Measurements from ENCODE around the gene ZBTB42. TPM values are rescaled to one million over a fixed set of nuclear protein-coding genes. Genes with fewer than 3 reads are reported as not detected.
"Not testable (repeated sequence)": the region's sequence is repeated elsewhere in the genome, so short reads cannot be mapped to it uniquely, and the experiment has no call there.

The ZBTB42 gene
- total RNA-seq, 2 experiments from 2014 or later = 1.3 to 1.6 TPM

DNA sequence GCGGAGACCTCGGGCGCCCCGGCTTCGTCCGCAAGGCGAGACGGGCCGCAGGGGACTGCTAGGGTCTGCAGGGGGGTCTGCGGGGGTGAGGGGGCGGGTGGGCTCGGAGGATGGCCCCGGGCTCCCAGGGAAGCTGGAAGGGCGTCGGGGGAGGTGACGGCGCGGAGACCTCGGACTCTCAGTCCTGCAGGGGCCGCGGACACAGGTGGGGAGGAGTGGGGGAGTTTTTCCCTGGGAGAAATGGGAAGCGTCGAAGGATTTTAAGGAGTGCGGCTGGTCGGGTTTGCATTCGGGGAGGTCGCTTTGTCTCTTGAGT, 25.9 kb downstream of the ZBTB42 start:
- Mint-ChIP-seq H3K4me3 (peak overlapping the region; percentile 63), H3K27me3 (ENCODE audit: low read depth) (peaks cover 6% of the 10 kb centered on the region), H3K4me1 (ENCODE audit: low read depth) (peaks cover 16% of the 10 kb centered on the region), H3K27ac (no peak overlapping the region), H3K9me3 (peaks cover 4% of the 10 kb centered on the region), H3K36me3 (ENCODE audit: low read depth) (no peaks in the 10 kb centered on the region)
- CTCF ChIA-PET = interaction anchor here (1.4 to 2.6 kb wide), 6 partner anchors 50 to 74 kb away, joined by 3 to 34 read pairs (median 10); partner anchors contain the start of gene SIVA1
- intact Hi-C loops (cut with micrococcal nuclease) = loop anchor here (1.0 to 10.0 kb wide), 5 partner anchors 31 to 658 kb away; partner anchors contain the start of genes CEP170B and CRIP1
- DNase-seq = no peak

DNA sequence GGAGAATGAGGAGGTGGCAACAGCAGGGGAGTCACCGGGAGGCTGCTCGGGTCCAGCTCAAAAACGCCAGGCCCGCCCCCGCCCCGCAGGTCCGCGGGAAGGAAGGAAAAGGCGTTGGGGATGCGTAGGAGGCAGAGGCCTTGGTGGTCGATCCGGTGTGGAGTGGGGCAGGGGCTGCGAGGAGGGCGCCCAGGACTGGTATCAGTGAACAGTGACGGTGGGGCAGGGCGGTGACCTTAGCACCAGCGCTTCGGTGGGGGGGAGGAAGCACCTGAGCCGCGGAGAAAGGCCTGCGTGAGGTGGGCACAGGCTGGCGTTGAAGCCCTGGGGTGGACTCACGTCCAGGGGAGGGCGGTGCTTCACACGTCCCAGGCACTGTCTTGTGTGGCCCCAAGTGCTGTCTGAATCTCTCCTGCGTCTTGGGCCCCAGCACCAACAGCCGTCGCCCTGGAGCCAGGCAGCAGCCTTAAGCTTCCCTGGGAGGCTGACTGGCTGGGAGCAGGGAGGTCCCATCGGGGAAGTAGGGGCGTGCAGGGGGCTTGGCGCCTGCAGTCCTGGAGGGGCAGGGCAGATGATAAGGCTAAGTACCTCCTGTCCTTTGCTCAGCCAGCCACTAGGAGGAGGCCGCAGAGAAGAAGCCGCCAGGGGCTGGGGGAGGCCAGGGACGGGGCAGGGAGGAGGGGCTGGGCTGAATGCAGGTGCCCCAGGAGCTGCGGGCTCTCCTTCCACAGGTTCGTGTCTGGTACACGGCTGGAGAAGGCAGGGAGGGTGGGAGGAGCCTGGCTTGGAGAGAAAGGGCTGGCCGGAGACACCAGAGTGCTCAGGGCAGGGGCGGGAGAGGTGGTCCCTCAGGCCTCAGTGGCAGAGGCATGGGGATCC, 26.5 kb downstream of the ZBTB42 start:
- Mint-ChIP-seq H3K4me1 (ENCODE audit: low read depth) (peaks cover 16% of the 10 kb centered on the region), H3K27ac (no peak overlapping the region)
- intact Hi-C loops (cut with micrococcal nuclease) = loop anchor here (1.0 to 10.0 kb wide), 2 partner anchors 38 to 657 kb away; partner anchors contain the start of genes CEP170B and CRIP1

DNA sequence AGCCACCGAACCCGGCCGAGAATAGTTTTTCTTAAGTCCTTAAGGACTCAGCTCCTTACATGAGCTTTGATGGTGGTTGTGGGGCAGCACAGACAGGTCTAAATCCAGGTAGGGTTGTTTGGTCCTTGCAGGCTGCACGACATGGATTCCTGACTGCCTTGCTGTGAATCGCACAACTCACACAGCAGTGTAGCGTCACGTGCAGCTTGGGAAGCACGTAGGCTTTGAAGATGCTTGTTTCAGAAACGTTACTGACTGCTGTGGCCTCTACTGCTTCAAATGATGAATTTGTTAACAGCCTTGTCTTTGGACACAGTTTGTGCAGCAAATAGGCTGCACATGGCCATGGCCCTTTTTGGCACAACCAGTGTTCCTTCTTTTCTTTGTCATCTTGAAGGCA, 29.9 kb downstream of the ZBTB42 start:
- CTCF ChIA-PET = interaction anchor here (1.1 kb wide), 1 partner anchor 69 kb away, joined by 3 read pairs; no protein-coding TSS in a partner anchor
- Mint-ChIP-seq H3K4me1 (ENCODE audit: low read depth) (peaks cover 12% of the 10 kb centered on the region), H3K27ac (no peak overlapping the region), H3K9me3 (no peaks in the 10 kb centered on the region), H3K36me3 (ENCODE audit: low read depth) (no peaks in the 10 kb centered on the region), H3K27me3 (ENCODE audit: low read depth) (peaks cover under 1% of the 10 kb centered on the region), H3K4me3 (no peak overlapping the region)
- intact Hi-C loops (cut with micrococcal nuclease) = no loop called here
- DNase-seq = no peak

More for the DNA sequence above, 26.5 kb downstream of the ZBTB42 start:
- H3K9me3 Mint-ChIP-seq = peaks cover 4% of the 10 kb centered on the region
- peaks cover 6% of the 10 kb centered on the region for H3K27me3 Mint-ChIP-seq (ENCODE audit: low read depth)
- CTCF ChIA-PET = interaction anchor here (1.4 to 2.6 kb wide), 5 partner anchors 51 to 75 kb away, joined by 3 to 34 read pairs (median 14); partner anchors contain the start of gene SIVA1
- peak overlapping the region; percentile 63 for H3K4me3 Mint-ChIP-seq
- DNase-seq = peak; percentile 61
- no peaks in the 10 kb centered on the region for H3K36me3 Mint-ChIP-seq (ENCODE audit: low read depth)

GRCh38 chr14:104836171-104836935, 35.5 kb downstream of the ZBTB42 start:
- H3K27me3 Mint-ChIP-seq (ENCODE audit: low read depth); H3K4me1 Mint-ChIP-seq (ENCODE audit: low read depth); H3K4me3 Mint-ChIP-seq; CTCF ChIA-PET; H3K36me3 Mint-ChIP-seq (ENCODE audit: low read depth); intact Hi-C loops (cut with micrococcal nuclease); H3K27ac Mint-ChIP-seq; H3K9me3 Mint-ChIP-seq; DNase-seq: not testable (repeated sequence)

DNA sequence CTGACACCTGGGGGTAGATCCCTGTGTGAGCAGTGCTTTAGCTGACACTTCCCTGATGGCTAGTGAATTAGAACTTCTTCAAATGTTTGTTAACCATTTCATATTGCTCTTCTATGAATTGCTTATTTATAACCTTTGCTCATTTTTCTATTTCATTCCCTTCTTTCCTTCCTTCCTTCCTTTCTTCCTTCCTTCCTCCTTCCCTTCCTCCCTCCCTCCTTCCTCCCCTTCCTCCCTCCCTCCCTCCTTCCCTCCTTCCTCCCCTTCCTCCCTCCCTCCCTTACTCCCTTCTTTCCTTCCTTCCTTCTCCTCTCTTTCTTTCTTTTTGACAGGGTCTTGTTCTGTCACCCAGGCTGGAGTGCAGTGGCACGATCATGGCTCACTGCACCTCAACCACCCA, 40.8 kb downstream of the ZBTB42 start:
- no peak for DNase-seq
- Mint-ChIP-seq H3K9me3 (no peaks in the 10 kb centered on the region), H3K27me3 (ENCODE audit: low read depth) (peaks cover 33% of the 10 kb centered on the region), H3K27ac (no peak overlapping the region), H3K36me3 (ENCODE audit: low read depth) (no peaks in the 10 kb centered on the region), H3K4me3 (no peak overlapping the region), H3K4me1 (ENCODE audit: low read depth) (peaks cover 5% of the 10 kb centered on the region)
- intact Hi-C loops (cut with micrococcal nuclease) = no loop called here
- CTCF ChIA-PET = no interaction called here

DNA sequence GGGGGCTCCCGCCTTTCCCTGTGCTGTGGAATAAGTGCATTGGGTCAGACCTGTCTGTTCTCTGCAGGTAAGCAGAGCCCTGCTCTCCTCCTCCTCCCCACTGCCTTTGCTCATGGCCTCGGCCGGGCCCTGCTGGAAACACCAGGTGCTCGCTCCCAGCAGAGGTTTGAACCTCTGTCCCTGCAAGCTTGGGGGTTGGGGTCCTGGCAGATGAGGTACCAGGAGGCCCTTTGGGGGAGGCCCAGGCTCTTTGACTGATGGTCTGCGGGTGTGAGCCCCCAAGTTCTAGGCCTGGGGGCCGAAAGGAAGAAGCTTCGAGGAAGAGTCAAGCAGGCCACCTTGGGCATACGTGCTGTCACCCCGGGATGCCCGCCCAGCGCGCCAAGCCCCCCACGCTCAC, 42.1 kb downstream of the ZBTB42 start:
- intact Hi-C loops (cut with micrococcal nuclease) = no loop called here
- Mint-ChIP-seq H3K4me3 (no peak overlapping the region), H3K4me1 (ENCODE audit: low read depth) (peaks cover 5% of the 10 kb centered on the region), H3K27me3 (ENCODE audit: low read depth) (peaks cover 35% of the 10 kb centered on the region), H3K9me3 (no peaks in the 10 kb centered on the region), H3K27ac (no peak overlapping the region), H3K36me3 (ENCODE audit: low read depth) (no peaks in the 10 kb centered on the region)
- CTCF ChIA-PET = interaction anchor here (1.0 kb wide), 1 partner anchor 119 kb away, joined by 3 read pairs; the partner anchor contains the start of gene ADSS1
- DNase-seq = no peak

DNA sequence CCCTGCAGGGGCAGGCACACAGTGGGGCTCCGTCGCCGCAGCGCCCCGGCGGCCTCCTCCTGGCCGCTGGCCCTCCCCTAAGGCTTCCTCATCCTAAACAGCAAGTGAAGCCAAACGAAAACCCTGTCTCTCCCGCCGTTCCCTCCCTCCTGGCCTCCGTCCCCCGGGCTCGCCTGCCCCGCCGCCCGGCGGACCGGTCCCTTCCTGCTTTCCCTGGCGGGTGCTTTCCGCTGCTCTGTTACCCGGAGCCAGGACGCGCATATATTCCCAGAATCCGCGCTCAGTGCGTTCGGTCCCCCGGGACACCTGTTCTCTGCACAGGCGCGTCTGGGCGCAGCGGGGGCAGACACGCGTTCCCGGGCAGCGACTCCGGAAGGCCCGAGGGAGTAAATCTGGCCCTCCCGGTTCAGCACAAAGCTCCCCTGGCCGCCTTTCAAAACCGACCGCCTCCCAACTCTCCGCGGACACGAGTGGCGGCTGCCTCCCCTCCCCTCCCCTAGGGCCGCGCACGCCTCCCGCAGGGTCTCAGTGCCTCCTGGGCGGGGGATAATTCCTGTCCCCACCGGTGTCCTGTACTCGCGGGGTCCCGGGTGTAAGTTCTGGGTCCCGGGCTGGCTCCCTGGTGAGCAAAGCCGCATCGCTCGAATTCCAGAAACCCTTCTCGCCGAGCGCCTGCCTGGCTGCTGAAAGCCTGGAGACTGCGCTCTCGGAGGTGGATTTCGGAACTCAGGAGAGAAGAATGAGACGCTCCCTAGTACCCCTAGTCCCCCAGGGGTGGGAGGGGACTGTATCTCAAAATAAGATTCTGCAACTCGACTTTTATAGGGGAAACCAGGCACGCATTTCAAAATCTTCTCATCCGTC, 42.8 kb downstream of the ZBTB42 start:
- intact Hi-C loops (cut with micrococcal nuclease) = no loop called here
- CTCF ChIA-PET = interaction anchor here (1.0 kb wide), 1 partner anchor 120 kb away, joined by 3 read pairs; the partner anchor contains the start of gene ADSS1
- H3K9me3 Mint-ChIP-seq = no peaks in the 10 kb centered on the region
- H3K27me3 Mint-ChIP-seq (ENCODE audit: low read depth) = peaks cover 35% of the 10 kb centered on the region
- no peaks in the 10 kb centered on the region for H3K36me3 Mint-ChIP-seq (ENCODE audit: low read depth)
- H3K4me3 Mint-ChIP-seq = no peak overlapping the region
- H3K4me1 Mint-ChIP-seq (ENCODE audit: low read depth) = peaks cover 5% of the 10 kb centered on the region
- DNase-seq = no peak
- H3K27ac Mint-ChIP-seq = no peak overlapping the region

GRCh38 chr14:104844306-104845032, 43.6 kb downstream of the ZBTB42 start:
- no peaks in the 10 kb centered on the region for H3K9me3 Mint-ChIP-seq
- H3K36me3 Mint-ChIP-seq (ENCODE audit: low read depth) = no peaks in the 10 kb centered on the region
- intact Hi-C loops (cut with micrococcal nuclease) = no loop called here
- DNase-seq = no peak
- H3K4me3 Mint-ChIP-seq = no peak overlapping the region
- H3K27ac Mint-ChIP-seq = no peak overlapping the region
- CTCF ChIA-PET = no interaction called here
- peaks cover 5% of the 10 kb centered on the region for H3K4me1 Mint-ChIP-seq (ENCODE audit: low read depth)
- peaks cover 35% of the 10 kb centered on the region for H3K27me3 Mint-ChIP-seq (ENCODE audit: low read depth)

- H3K27ac Mint-ChIP-seq = no peak overlapping the region
- DNase-seq = no peak
- H3K4me3 Mint-ChIP-seq = no peak overlapping the region
- peaks cover 35% of the 10 kb centered on the region for H3K27me3 Mint-ChIP-seq (ENCODE audit: low read depth)
- no peaks in the 10 kb centered on the region for H3K9me3 Mint-ChIP-seq
- H3K36me3 Mint-ChIP-seq (ENCODE audit: low read depth) = no peaks in the 10 kb centered on the region
- intact Hi-C loops (cut with micrococcal nuclease) = no loop called here
- CTCF ChIA-PET = no interaction called here
- peaks cover 5% of the 10 kb centered on the region for H3K4me1 Mint-ChIP-seq (ENCODE audit: low read depth)
Measured at GRCh38 chr14:104845033-104845666, 44.2 kb downstream of the ZBTB42 start.

GRCh38 chr14:104845834-104846441, 45.0 kb downstream of the ZBTB42 start:
- intact Hi-C loops (cut with micrococcal nuclease) = no loop called here
- H3K27ac Mint-ChIP-seq = no peak overlapping the region
- H3K4me1 Mint-ChIP-seq (ENCODE audit: low read depth) = peaks cover 5% of the 10 kb centered on the region
- H3K36me3 Mint-ChIP-seq (ENCODE audit: low read depth) = no peaks in the 10 kb centered on the region
- CTCF ChIA-PET = interaction anchor here (0.6 kb wide), 2 partner anchors 698 to 844 kb away, joined by 3 read pairs; no protein-coding TSS in a partner anchor
- DNase-seq = no peak
- H3K4me3 Mint-ChIP-seq = no peak overlapping the region
- H3K27me3 Mint-ChIP-seq (ENCODE audit: low read depth) = peaks cover 35% of the 10 kb centered on the region
- no peaks in the 10 kb centered on the region for H3K9me3 Mint-ChIP-seq

DNA sequence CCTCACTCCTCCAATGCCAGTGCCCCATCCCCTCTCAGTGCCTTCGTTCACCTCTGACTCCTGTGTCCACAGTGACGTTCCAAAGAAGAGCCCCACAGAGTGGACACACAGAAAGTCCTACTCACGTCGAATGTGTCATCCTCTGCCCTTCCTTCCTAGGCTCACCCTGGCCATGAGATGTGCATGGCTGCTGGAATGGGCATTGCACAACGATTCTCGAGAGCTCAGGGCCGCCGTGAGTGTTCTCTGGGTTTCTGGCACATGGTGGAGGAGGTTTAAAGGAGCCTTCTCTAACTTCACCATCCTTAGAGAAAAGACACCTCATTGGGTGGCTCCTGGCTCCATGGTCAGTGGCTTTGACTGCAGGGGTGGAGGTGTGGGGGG, 51.4 kb downstream of the ZBTB42 start:
- no peak overlapping the region for H3K4me3 Mint-ChIP-seq
- H3K4me1 Mint-ChIP-seq (ENCODE audit: low read depth) = no peaks in the 10 kb centered on the region
- intact Hi-C loops (cut with micrococcal nuclease) = no loop called here
- peaks cover 9% of the 10 kb centered on the region for H3K27me3 Mint-ChIP-seq (ENCODE audit: low read depth)
- CTCF ChIA-PET = no interaction called here
- no peaks in the 10 kb centered on the region for H3K36me3 Mint-ChIP-seq (ENCODE audit: low read depth)
- DNase-seq = no peak
- no peaks in the 10 kb centered on the region for H3K9me3 Mint-ChIP-seq
- no peak overlapping the region for H3K27ac Mint-ChIP-seq

All from activated naive CD4-positive, alpha-beta T cell treated with anti-CD3 and anti-CD28 coated beads for 36 hours (primary cell).